ENCODE data around the gene DCAF6.
"Not testable (repeated sequence)": the region's sequence is repeated elsewhere in the genome, so short reads cannot be mapped to it uniquely, and the experiment has no call there.

DCAF6 gene

GRCh38 chr1:167924543-167925231, 11.8 kb upstream of the DCAF6 start:
- no peak for DNase-seq

GRCh38 chr1:167926486-167926997, 9.9 kb upstream of the DCAF6 start:
- no peak for DNase-seq

GRCh38 chr1:167927046-167927754, 9.3 kb upstream of the DCAF6 start:
- no peak for DNase-seq

GRCh38 chr1:167928457-167928852, 8.0 kb upstream of the DCAF6 start:
- no peak for DNase-seq

GRCh38 chr1:167928919-167929318, 7.6 kb upstream of the DCAF6 start:
- not testable (repeated sequence) for DNase-seq

GRCh38 chr1:167929725-167930124, 6.8 kb upstream of the DCAF6 start:
- no peak for DNase-seq

GRCh38 chr1:167933788-167934187, 2.7 kb upstream of the DCAF6 start:
- DNase-seq = no peak

- DNase-seq = no peak
Measured at GRCh38 chr1:167934426-167935215, 1.9 kb upstream of the DCAF6 start.

GRCh38 chr1:167935216-167936067, 1.0 kb upstream of the DCAF6 start:
- DNase-seq = no peak

- DNase-seq = peak; percentile 70
Measured at GRCh38 chr1:167936930-167937708, 636 bp downstream of the DCAF6 start, which contains the start of gene MPC2. MPC2 (minus strand) TSS chr1:167937072; CDS start chr1:167935841, 1,231 bp downstream.

- no peak for DNase-seq
Measured at GRCh38 chr1:167937709-167938010, 1.2 kb downstream of the DCAF6 start.

GRCh38 chr1:167938080-167938636, 1.7 kb downstream of the DCAF6 start:
- DNase-seq = no peak

GRCh38 chr1:167940264-167940663, 3.8 kb downstream of the DCAF6 start:
- DNase-seq = no peak

- no peak for DNase-seq
Measured at GRCh38 chr1:167943541-167943940, 7.1 kb downstream of the DCAF6 start.

- no peak for DNase-seq
Measured at GRCh38 chr1:167947733-167948132, 11.2 kb downstream of the DCAF6 start.

GRCh38 chr1:167949785-167950184, 13.3 kb downstream of the DCAF6 start:
- DNase-seq = no peak

GRCh38 chr1:167950569-167950968, 14.1 kb downstream of the DCAF6 start:
- DNase-seq = no peak

GRCh38 chr1:167955915-167956314, 19.4 kb downstream of the DCAF6 start:
- no peak for DNase-seq

- no peak for DNase-seq
Measured at GRCh38 chr1:167957710-167958109, 21.2 kb downstream of the DCAF6 start.

- DNase-seq = no peak
Measured at GRCh38 chr1:167964646-167965045, 28.2 kb downstream of the DCAF6 start.

- no peak for DNase-seq
Measured at GRCh38 chr1:167966050-167966449, 29.6 kb downstream of the DCAF6 start.

GRCh38 chr1:167968569-167968968, 32.1 kb downstream of the DCAF6 start:
- DNase-seq = no peak
